Uterus (tissue), 4 donors: Measurements from ENCODE around the gene SCUBE3. TPM values are rescaled to one million over a fixed set of nuclear protein-coding genes. Genes with fewer than 3 reads are reported as not detected.

Experiments used
- DNase-seq, 2 donors: peaks; one replicate each; pipeline ENCODE4 v3.0.0-alpha.2; 2019 to 2020
- H3K27ac ChIP-seq, 2 donors: fragments of 200-600 bp; sonication (generic); 1 replicate in 1 of 2; 2 replicates in 1 of 2; pipeline ENCODE4 v1.5.1; 2016 to 2018
- H3K27me3 ChIP-seq, 2 donors: fragments of 200-600 bp; sonication (generic); one replicate each; pipeline ENCODE4 v1.5.1; 2018 to 2019; ENCODE audit warnings: control low read depth in 1 of 2
- H3K36me3 ChIP-seq, 2 donors: fragments of 200-600 bp; sonication (generic); one replicate each; pipeline ENCODE4 v1.5.1; 2019; ENCODE audit warnings: control low read depth in 1 of 2
- H3K4me1 ChIP-seq, 2 donors: fragments of 200-600 bp; sonication (generic); one replicate each; pipeline ENCODE4 v1.5.1; 2018 to 2019; ENCODE audit warnings: control low read depth in 1 of 2
- H3K4me3 ChIP-seq, 2 donors: fragments of 200-600 bp; sonication (generic); 1 replicate in 1 of 2; 2 replicates in 1 of 2; pipeline ENCODE4 v1.5.1; 2018 to 2019; ENCODE audit warnings: mild to moderate bottlenecking in 1 of 2
- H3K9me3 ChIP-seq, 2 donors: fragments of 200-600 bp; sonication (generic); one replicate each; pipeline ENCODE4 v1.5.1; 2019; ENCODE audit warnings: control low read depth in 1 of 2
- POLR2A ChIP-seq, 2 donors: fragments of 450-650 bp; IDR thresholded peaks; one replicate each; pipeline ENCODE4 v1.6.1; 2016; ENCODE audit warnings: antibody characterized with exemption in 2 of 2, mild to moderate bottlenecking in 1 of 2, moderate library complexity in 1 of 2
- intact Hi-C: fragments of 100-400 bp; cut with DNase I; formaldehyde crosslinking; loops from one replicate; pipeline ENCODE4 v1.15.1; 2023; ENCODE audit warnings: low total_unique reads
- total RNA-seq, 4 donors: library from RNA; depleted of rRNA in 3 of 4; stranded (reverse); fragments of >200 nt in 3 of 4; gene quantifications; one replicate each; pipeline versions ENCODE4 v1.1.0 to v1.2.4, GENCODE V29; 2014 to 2023
- TF ChIP-seq, protein P1 (sequence below), 4 experiments: fragments of 200-600 bp in 2 of 4; fragments of 450-650 bp in 2 of 4; sonication (generic) in 2 of 4; IDR thresholded peaks; one replicate each; pipeline ENCODE4 v1.5.1; 2016 to 2019; ENCODE audit warnings: antibody characterized with exemption in 4 of 4, mild to moderate bottlenecking in 2 of 4, moderate library complexity in 1 of 4
- donor health status: DM: yes; HTN: yes; CAD: no.

SCUBE3 gene
- total RNA-seq, 4 donors from 2014 or later = 0.61 to 3.3 TPM; not detected in 2

GRCh38 chr6:35185302-35185681, 28.5 kb upstream of the SCUBE3 start:
- Histone ChIP-seq H3K4me1 (peaks cover 0 to 6% of the 10 kb centered on the region in 2 donors), H3K4me3 (no peak overlapping the region), H3K27me3 (no peaks in the 10 kb centered on the region), H3K27ac (no peak overlapping the region), H3K36me3 (no peaks in the 10 kb centered on the region), H3K9me3 (no peaks in the 10 kb centered on the region)
- intact Hi-C loops = no loop called here
- DNase-seq = no peak
- TF ChIP-seq, protein P1, sequence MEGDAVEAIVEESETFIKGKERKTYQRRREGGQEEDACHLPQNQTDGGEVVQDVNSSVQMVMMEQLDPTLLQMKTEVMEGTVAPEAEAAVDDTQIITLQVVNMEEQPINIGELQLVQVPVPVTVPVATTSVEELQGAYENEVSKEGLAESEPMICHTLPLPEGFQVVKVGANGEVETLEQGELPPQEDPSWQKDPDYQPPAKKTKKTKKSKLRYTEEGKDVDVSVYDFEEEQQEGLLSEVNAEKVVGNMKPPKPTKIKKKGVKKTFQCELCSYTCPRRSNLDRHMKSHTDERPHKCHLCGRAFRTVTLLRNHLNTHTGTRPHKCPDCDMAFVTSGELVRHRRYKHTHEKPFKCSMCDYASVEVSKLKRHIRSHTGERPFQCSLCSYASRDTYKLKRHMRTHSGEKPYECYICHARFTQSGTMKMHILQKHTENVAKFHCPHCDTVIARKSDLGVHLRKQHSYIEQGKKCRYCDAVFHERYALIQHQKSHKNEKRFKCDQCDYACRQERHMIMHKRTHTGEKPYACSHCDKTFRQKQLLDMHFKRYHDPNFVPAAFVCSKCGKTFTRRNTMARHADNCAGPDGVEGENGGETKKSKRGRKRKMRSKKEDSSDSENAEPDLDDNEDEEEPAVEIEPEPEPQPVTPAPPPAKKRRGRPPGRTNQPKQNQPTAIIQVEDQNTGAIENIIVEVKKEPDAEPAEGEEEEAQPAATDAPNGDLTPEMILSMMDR (IDR thresholded peaks at IDR 0.05) = no peak
- TF ChIP-seq POLR2A (IDR thresholded peaks at IDR 0.05) = no peak

- no peaks in the 10 kb centered on the region for H3K27me3 ChIP-seq
- intact Hi-C loops = no loop called here
- H3K4me1 ChIP-seq = peaks cover 0 to 6% of the 10 kb centered on the region in 2 donors
- H3K36me3 ChIP-seq = no peaks in the 10 kb centered on the region
- no peaks in the 10 kb centered on the region for H3K9me3 ChIP-seq
- TF ChIP-seq, protein P1 (IDR thresholded peaks at IDR 0.05) = no peak
- TF ChIP-seq POLR2A (IDR thresholded peaks at IDR 0.05) = no peak
- H3K27ac ChIP-seq = no peak overlapping the region
- no peak overlapping the region for H3K4me3 ChIP-seq
- no peak for DNase-seq
These were observed 27.8 kb upstream of the SCUBE3 start for GRCh38 chr6:35185971-35186370.

DNA sequence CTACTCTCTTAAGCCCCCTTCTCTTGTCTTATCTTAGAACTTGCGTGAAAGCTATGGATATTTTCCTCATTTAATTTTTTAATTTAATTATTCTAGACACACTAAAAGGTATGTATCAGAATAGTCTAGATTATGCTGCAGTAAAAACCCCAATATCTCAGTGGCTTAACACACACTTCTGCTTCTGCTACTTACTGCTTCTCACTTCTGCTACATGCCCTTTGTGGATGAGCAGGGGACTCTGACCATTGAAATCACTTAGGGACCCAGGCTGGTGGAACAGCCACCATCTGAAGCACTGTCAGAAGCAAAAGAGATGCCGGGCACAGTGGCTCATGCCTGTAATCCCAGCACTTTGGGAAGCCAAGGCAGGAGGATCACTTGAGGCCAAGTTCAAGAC, 27.2 kb upstream of the SCUBE3 start:
- H3K27me3 ChIP-seq = no peaks in the 10 kb centered on the region
- intact Hi-C loops = no loop called here
- H3K9me3 ChIP-seq = no peaks in the 10 kb centered on the region
- DNase-seq = no peak
- TF ChIP-seq POLR2A (IDR thresholded peaks at IDR 0.05) = no peak
- TF ChIP-seq, protein P1 (IDR thresholded peaks at IDR 0.05) = no peak
- no peak overlapping the region for H3K27ac ChIP-seq
- no peaks in the 10 kb centered on the region for H3K36me3 ChIP-seq
- H3K4me1 ChIP-seq = peaks cover 0 to 6% of the 10 kb centered on the region in 2 donors
- H3K4me3 ChIP-seq = no peak overlapping the region

GRCh38 chr6:35188886-35189285, 24.9 kb upstream of the SCUBE3 start:
- no peak overlapping the region for H3K4me3 ChIP-seq
- no peak overlapping the region for H3K27ac ChIP-seq
- no peak for DNase-seq
- no peaks in the 10 kb centered on the region for H3K9me3 ChIP-seq
- no peaks in the 10 kb centered on the region for H3K27me3 ChIP-seq
- no peaks in the 10 kb centered on the region for H3K36me3 ChIP-seq
- H3K4me1 ChIP-seq = no peaks in the 10 kb centered on the region
- intact Hi-C loops = no loop called here
- TF ChIP-seq POLR2A (IDR thresholded peaks at IDR 0.05) = no peak
- TF ChIP-seq, protein P1 (IDR thresholded peaks at IDR 0.05) = no peak

GRCh38 chr6:35190306-35190705, 23.4 kb upstream of the SCUBE3 start:
- TF ChIP-seq POLR2A (IDR thresholded peaks at IDR 0.05) = no peak
- TF ChIP-seq, protein P1 (IDR thresholded peaks at IDR 0.05) = no peak
- H3K27ac ChIP-seq = no peak overlapping the region
- no peaks in the 10 kb centered on the region for H3K36me3 ChIP-seq
- H3K4me1 ChIP-seq = no peaks in the 10 kb centered on the region
- H3K9me3 ChIP-seq = no peaks in the 10 kb centered on the region
- DNase-seq = no peak
- no peaks in the 10 kb centered on the region for H3K27me3 ChIP-seq
- no peak overlapping the region for H3K4me3 ChIP-seq
- intact Hi-C loops = no loop called here
